ENCODE results near the gene SNX1.
A peak's percentile ranks its signal among the peaks of the same experiment; 100 is the strongest.
"Not testable (repeated sequence)": the region's sequence is repeated elsewhere in the genome, so short reads cannot be mapped to it uniquely, and the experiment has no call there.

SNX1 gene

GRCh38 chr15:64073496-64073895 is 22.3 kb upstream of the SNX1 start:
- not testable (repeated sequence) for DNase-seq

DNA sequence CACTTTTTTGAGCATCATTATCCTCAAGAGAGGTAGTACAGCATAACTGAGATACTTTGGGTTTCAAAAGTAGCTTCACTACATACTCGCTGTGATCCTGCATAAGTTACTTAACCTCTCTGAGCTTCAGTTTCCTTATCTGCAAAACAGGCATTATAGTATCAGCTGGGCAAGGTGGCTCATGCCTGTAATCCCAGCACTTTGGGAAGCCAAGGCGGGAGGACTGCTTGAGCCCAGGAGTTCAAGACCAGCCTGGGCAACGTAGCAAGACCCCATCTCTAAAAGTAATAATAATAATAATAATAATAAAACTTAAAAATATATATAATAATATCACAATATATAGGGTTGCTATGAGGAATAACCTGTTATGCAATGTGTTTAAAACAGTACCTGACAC is 13.0 kb upstream of the SNX1 start:
- no peak for DNase-seq

DNA sequence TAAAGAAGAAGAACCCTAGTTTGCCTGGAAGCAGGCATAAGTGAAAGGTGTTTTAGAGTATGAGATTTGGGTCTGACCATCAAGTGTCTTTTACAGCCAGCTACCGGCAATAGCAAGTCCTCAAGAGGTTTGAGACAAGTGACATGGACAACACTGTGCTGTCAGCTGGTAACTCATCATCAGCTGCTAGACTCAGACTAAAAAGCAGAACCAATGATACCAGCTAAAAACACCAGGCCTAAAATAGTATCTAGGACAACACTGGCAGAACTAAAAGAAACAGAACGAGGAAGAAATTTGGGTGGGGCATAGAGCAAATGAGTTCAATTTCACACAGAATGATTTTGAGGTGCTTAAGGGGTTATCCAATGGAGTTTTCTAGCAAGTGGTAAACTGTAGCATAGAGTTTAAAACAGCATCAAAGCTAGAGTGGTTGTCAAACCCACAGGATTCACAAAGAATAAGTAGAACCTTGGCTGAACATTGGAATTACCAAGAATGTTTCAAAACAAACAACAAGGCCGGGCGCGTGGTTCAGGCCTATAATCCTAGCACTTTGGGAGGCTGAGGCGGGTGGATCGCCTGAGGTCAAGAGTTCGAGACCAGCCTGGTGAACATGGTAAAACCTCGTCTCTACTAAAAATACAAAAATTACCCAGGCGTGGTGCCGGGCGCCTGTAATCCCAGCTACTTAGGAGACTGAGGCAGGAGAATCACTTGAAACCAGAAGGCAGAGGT is 6.1 kb upstream of the SNX1 start:
- DNase-seq = no peak

DNA sequence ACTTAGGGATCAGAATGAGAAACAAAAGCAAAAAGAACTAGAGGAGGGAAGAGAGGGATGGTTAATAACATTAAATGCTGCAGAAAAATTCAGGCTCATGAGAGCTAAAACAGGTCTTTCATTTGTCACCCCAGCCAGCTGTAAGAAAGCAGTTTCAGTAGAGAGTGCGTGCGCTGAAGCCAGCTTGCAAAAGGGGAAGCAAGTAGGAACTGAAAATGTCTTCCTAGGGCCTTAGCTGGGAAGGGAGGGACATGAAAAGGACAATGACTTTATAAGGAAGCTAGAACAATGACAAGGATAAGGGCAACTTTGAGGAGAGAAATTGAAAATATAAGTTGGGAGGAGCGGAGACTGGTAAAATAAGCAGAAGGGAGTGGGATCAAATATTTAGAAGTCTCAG is 5.3 kb upstream of the SNX1 start:
- no peak for DNase-seq

DNA sequence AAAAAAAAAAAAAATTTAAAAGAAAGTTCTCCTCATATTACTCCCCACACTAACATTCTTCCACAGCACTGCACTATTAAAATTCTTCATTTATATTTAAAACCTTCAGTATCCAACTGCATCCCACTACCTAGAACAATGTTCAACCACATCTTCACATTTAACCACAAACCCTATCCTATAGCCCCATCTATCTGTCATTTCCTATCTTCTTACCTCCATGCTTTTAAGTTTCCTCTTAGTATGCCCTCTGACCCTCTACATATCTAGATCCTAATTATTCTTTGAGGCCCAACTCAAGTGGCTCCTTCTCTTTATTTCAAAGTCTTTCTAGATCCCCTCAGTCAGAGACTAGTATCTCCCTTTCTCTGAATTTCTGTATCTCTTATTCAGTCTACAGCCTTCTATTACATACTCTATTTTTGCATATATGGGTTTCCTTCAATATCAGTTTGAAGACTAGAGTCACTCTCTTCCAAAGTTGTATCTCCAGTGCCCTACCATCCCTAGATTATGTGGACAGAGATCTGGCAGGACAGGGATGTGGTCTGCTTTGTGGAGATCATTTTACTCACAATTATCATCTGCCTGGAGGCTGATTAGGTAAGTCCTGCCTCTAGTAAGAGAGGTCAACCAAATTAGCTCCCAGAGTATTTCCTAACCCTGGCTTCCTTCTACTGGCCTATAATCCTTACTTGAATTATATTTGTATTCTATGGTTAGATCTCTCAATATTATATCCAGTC is 3.5 kb upstream of the SNX1 start:
- peak; percentile 52 for DNase-seq

GRCh38 chr15:64092864-64093626 is 2.7 kb upstream of the SNX1 start:
- peak; percentile 17 for DNase-seq

GRCh38 chr15:64093627-64094417 is 2.0 kb upstream of the SNX1 start, which contains the start of gene CIAO2A:
Gene CIAO2A, minus strand, starts transcription at chr15:64093838. Its CDS starts 70 bp downstream, at chr15:64093768.
- peak; percentile 90 for DNase-seq

DNA sequence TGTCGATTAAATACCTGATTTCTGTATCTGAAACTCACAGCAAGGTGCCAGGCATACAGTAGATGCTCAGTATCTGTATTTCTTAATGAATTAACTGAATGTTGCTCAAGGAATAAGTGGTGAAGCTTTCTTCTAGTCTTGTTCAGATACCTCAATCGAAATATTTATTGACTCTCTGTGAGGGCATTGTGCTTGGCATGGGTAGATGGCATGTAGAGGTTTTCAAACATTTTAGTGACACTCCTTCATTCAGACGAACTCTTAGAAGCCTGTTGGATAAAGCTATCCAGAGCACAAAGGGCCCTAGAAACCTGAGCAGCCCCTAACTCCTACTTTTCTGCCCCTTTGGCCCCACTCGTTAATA is 369 bp upstream of the SNX1 start:
- DNase-seq = no peak

DNA sequence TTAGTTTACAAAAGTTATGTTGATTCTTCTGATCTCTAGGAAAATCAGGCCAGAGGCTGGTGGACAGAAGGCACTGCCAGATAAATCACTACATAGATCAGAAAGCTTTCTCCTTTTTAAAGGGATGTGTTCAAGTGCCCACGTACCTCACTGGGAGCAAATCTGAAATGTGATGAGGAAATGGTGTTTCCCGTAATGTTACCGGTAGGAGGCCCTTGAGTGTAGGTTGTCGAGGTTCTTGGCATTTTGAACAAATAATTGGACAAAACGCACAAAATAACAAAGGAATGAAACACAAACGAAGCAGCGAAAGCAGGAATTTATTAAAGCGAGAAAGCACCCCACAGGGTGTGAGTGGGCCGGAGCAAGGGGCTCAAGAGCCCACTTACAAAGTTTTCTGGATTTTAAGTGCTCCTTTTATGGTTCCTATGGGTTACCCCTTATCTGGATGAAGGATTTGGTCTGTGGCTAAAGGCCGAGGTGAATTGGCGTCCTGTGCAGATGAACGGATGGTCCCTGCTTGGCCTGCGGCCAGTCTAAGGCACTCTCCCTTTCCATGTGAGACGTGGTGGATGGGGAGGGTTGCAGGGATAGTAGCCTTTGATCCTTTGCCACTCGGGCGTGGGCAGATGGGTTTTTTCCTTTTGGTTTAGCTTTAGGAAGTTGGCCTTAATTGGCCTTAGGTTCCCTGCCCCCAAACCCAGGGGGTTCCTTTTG is 1.0 kb downstream of the SNX1 start:
- DNase-seq = peak; percentile 10

- no peak for DNase-seq
These were observed 3.6 kb downstream of the SNX1 start for GRCh38 chr15:64099379-64099778.

GRCh38 chr15:64100958-64101357 is 5.2 kb downstream of the SNX1 start:
- no peak for DNase-seq

GRCh38 chr15:64102497-64102896 is 6.7 kb downstream of the SNX1 start:
- no peak for DNase-seq

DNA sequence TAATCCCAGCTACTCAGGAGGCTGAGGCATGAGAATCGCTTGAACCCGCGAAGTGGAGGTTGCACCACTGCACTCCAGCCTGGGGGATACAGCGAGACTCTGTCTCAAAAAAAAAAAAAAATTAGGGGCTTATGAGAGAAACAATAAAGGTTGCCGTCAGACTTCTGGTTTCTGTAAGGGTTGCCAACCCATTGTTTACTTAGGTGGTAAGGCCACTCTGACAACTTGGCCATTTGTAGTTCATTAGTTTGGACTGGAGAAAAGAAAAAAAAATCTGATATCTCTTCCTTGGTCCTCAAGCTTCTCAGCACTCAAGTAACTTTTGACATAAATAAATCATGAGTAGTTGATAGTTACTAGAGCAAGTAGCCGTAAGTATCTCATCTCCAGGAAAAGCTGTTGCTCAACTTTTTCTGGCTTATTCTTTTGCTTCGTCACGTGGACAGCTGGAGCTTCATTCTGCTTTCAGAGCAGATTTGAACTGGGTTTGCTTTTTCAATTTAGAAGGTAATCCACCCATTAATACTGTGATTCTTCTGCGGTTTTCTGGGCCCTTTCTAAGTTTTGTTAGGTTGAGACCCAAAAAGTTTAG is 9.4 kb downstream of the SNX1 start:
- DNase-seq = no peak

DNA sequence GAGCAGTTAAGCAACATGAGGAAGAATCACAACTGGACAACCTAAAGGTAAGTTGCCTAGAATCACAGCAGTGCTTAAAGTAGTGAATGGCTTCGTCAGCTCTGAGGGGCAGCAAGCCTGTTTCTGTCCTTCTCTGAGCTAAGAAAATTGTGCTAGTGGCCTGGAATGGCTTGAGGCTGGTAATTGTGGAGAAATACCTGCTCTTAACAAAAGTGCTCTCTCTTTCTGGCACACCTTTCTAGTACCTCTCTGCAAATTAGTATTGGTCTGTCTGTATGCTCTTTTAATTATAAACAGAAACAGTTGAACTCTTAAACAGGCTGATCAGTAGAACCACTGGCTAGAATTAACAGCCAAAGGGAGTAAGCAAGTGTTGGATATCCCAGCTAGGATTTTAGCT is 11.6 kb downstream of the SNX1 start:
- DNase-seq = no peak

GRCh38 chr15:64110108-64110701 is 14.4 kb downstream of the SNX1 start:
- not testable (repeated sequence) for DNase-seq

DNA sequence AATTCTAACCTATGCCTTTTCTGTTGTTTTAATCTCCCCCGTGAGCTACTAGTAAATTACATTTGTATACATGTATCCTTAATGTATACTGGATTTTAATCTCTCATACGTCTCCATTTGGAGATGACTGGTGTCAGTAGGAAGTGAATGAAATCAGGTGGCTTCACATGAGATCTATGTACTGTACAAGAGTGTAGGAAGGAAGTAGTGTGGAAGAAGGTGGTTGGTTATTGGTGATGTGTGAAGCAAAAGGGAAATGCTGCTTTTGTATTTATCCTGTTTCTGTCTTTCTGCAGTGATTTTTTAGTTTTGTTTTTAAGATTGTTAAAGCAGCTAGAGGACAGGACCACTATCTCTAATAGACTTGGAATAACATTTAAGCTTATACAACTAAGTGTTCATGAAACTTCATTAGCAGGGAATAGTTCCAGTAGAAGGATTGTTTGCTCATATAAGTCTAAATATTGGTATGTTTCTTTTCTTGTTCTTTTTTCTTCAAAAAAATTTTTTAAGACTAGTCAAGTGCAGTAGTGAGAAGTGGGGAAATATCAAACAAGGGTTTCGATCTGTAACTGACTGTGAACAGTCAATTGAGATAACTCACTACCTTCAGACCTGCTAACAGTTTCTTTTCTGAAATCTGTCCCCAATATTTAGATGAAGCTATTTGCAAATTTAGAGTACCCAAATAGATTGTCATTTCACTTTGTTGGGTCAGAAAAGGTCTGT is 15.3 kb downstream of the SNX1 start:
- DNase-seq = no peak

DNA sequence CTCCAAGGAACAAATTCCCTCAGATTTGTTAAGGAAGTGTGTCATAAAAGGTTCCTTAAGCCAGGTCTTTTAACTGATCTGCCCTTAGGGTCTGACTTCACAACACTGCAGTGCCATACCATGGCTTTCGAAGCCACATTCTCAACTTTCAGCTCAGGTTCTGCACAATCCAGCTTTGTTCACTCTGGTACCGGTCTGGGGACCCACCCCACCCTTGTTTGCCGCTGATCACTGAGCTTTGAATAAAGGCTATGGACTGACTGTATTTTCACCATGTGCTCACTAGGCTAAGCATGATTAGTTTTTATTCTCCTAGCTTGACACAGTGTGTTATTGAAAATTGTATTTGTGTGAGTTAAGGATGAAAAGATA is 15.9 kb downstream of the SNX1 start:
- DNase-seq = no peak

GRCh38 chr15:64112073-64112772 is 16.4 kb downstream of the SNX1 start:
- DNase-seq = no peak

DNA sequence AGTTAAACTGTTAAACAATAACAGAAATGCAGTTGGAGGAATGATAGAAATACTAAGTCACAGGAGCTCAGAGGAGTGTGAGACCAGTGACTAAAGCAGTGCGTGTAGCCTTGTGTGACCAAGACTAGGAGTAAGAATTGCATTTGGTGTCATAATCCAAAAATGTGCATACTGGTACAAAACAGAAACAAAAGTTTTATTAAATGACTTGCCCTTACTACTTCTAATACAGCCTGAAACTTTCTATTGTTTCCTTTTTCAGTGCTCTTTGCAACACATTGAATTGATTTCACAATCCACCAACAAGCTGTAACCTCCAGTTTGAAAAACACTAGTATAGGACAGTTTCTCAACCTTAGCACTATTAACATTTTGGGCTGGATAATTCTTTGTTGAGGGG is 17.1 kb downstream of the SNX1 start:
- DNase-seq = no peak
